Vagina (tissue), 2 donors: ENCODE results near the gene PTPRN2. TPM values are rescaled to one million over a fixed set of nuclear protein-coding genes. Genes with fewer than 3 reads are reported as not detected.
A peak's percentile ranks its signal among the peaks of the same experiment; 100 is the strongest.

Experiments
- DNase-seq, 2 donors: peaks; one replicate each; pipeline ENCODE4 v3.0.0-alpha.2; 2017; ENCODE audit errors: extremely low spot score in 2 of 2
- H3K27ac ChIP-seq: fragments of 200-600 bp; sonication (generic); one replicate; pipeline ENCODE4 v1.5.1; 2019
- H3K27me3 ChIP-seq: fragments of 200-600 bp; sonication (generic); one replicate; pipeline ENCODE4 v1.5.1; 2019
- H3K36me3 ChIP-seq, 2 donors: fragments of 200-600 bp; sonication (generic); one replicate each; pipeline ENCODE4 v1.5.1; 2017 to 2019
- H3K4me1 ChIP-seq: fragments of 200-600 bp; sonication (generic); one replicate; pipeline ENCODE4 v1.5.1; 2019
- H3K4me3 ChIP-seq, 2 donors: fragments of 200-600 bp; sonication (generic); 1 replicate in 1 of 2; 2 replicates in 1 of 2; pipeline ENCODE4 v1.5.1; 2016 to 2019
- H3K9me3 ChIP-seq: fragments of 200-600 bp; sonication (generic); one replicate; pipeline ENCODE4 v1.5.1; 2019
- CTCF ChIP-seq, 3 experiments: fragments of 450-650 bp in 2 of 3; fragments of 200-600 bp in 1 of 3; sonication (generic) in 1 of 3; IDR thresholded peaks; one replicate each; pipeline ENCODE4 v1.5.1; 2017 to 2019; ENCODE audit warnings: antibody characterized with exemption in 3 of 3, mild to moderate bottlenecking in 2 of 3, moderate library complexity in 2 of 3
- POLR2A ChIP-seq, 2 donors: fragments of 450-650 bp; IDR thresholded peaks; one replicate each; pipeline ENCODE4 v1.6.1; 2017; ENCODE audit warnings: antibody characterized with exemption in 2 of 2, mild to moderate bottlenecking in 2 of 2, moderate library complexity in 2 of 2
- POLR2AphosphoS5 ChIP-seq, 2 donors: sonication (generic); formaldehyde crosslinking; IDR thresholded peaks; one replicate each; pipeline ENCODE4 v1.9.0; 2017; ENCODE audit warnings: antibody characterized with exemption in 2 of 2, mild to moderate bottlenecking in 2 of 2, low read depth in 1 of 2; ENCODE audit not compliant: insufficient read depth in 1 of 2
- intact Hi-C: fragments of 100-400 bp; cut with DNase I; formaldehyde crosslinking; loops from one replicate; pipeline ENCODE4 v1.15.1; 2023
- total RNA-seq: library from RNA; depleted of rRNA; stranded (reverse); fragments of >200 nt; gene quantifications from one replicate; pipeline ENCODE4 v1.2.3, GENCODE V29; 2016

PTPRN2 gene
- total RNA-seq, 1 donor from 2014 or later: 7.4 TPM

GRCh38 chr7:158325530-158326381 is 261.9 kb downstream of the PTPRN2 start:
- DNase-seq: peak; percentile 64 to 87
- Histone ChIP-seq H3K9me3 (no peaks in the 10 kb centered on the region), H3K4me3 (no peak overlapping the region), H3K27ac (no peak overlapping the region), H3K4me1 (no peaks in the 10 kb centered on the region), H3K36me3 (no peaks in the 10 kb centered on the region), H3K27me3 (peaks cover 4% of the 10 kb centered on the region)
- no peak for TF ChIP-seq POLR2AphosphoS5 (IDR thresholded peaks at IDR 0.05; ENCODE audit: insufficient read depth in 1 of 2, low read depth in 1 of 2)
- TF ChIP-seq POLR2A (IDR thresholded peaks at IDR 0.05): no peak
- no peak for TF ChIP-seq CTCF (IDR thresholded peaks at IDR 0.05)
- intact Hi-C loops: no loop called here

- Histone ChIP-seq H3K9me3 (no peaks in the 10 kb centered on the region), H3K27me3 (peaks cover 4% of the 10 kb centered on the region), H3K36me3 (no peaks in the 10 kb centered on the region), H3K4me3 (no peak overlapping the region), H3K4me1 (no peaks in the 10 kb centered on the region), H3K27ac (no peak overlapping the region)
- DNase-seq: peak; percentile 67 to 79
- intact Hi-C loops: no loop called here
- no peak for TF ChIP-seq POLR2AphosphoS5 (IDR thresholded peaks at IDR 0.05; ENCODE audit: insufficient read depth in 1 of 2, low read depth in 1 of 2)
- no peak for TF ChIP-seq POLR2A (IDR thresholded peaks at IDR 0.05)
- no peak for TF ChIP-seq CTCF (IDR thresholded peaks at IDR 0.05)
Measured at GRCh38 chr7:158324397-158325360, 262.9 kb downstream of the PTPRN2 start.

GRCh38 chr7:158323741-158324396 is 263.8 kb downstream of the PTPRN2 start:
- no peak for TF ChIP-seq POLR2A (IDR thresholded peaks at IDR 0.05)
- TF ChIP-seq CTCF (IDR thresholded peaks at IDR 0.05): no peak
- no peak for TF ChIP-seq POLR2AphosphoS5 (IDR thresholded peaks at IDR 0.05; ENCODE audit: insufficient read depth in 1 of 2, low read depth in 1 of 2)
- H3K4me3 ChIP-seq: no peak overlapping the region
- no peaks in the 10 kb centered on the region for H3K4me1 ChIP-seq
- H3K36me3 ChIP-seq: no peaks in the 10 kb centered on the region
- H3K27me3 ChIP-seq: peaks cover 4% of the 10 kb centered on the region
- DNase-seq: peak; percentile 71 to 77
- H3K27ac ChIP-seq: no peak overlapping the region
- no peaks in the 10 kb centered on the region for H3K9me3 ChIP-seq
- intact Hi-C loops: no loop called here

- Histone ChIP-seq H3K36me3 (no peaks in the 10 kb centered on the region), H3K27me3 (peaks cover 4% of the 10 kb centered on the region), H3K27ac (no peak overlapping the region), H3K4me1 (no peaks in the 10 kb centered on the region), H3K9me3 (no peaks in the 10 kb centered on the region), H3K4me3 (no peak overlapping the region)
- TF ChIP-seq POLR2A (IDR thresholded peaks at IDR 0.05) (no peak), CTCF (IDR thresholded peaks at IDR 0.05) (no peak), POLR2AphosphoS5 (IDR thresholded peaks at IDR 0.05; ENCODE audit: insufficient read depth in 1 of 2, low read depth in 1 of 2) (no peak)
- DNase-seq: peak; percentile 58 to 85
- intact Hi-C loops: no loop called here
Measured at GRCh38 chr7:158322616-158323530, 264.8 kb downstream of the PTPRN2 start.
